NCI-H345 treated with DMSO at 0.1 percent for 48 hours (cell line): Measurements from ENCODE around the gene TBC1D12.

ENCODE experiments used
- DNase-seq: peaks from one replicate; lab custom pipeline; 2025; ENCODE audit not compliant: unreplicated experiment; lab: John Stamatoyannopoulos, UW

Gene TBC1D12

GRCh38 chr10:94405406-94405805 is 3.1 kb downstream of the TBC1D12 start:
- no peak for DNase-seq

GRCh38 chr10:94407668-94408067 is 5.3 kb downstream of the TBC1D12 start:
- DNase-seq, result no peak

DNA sequence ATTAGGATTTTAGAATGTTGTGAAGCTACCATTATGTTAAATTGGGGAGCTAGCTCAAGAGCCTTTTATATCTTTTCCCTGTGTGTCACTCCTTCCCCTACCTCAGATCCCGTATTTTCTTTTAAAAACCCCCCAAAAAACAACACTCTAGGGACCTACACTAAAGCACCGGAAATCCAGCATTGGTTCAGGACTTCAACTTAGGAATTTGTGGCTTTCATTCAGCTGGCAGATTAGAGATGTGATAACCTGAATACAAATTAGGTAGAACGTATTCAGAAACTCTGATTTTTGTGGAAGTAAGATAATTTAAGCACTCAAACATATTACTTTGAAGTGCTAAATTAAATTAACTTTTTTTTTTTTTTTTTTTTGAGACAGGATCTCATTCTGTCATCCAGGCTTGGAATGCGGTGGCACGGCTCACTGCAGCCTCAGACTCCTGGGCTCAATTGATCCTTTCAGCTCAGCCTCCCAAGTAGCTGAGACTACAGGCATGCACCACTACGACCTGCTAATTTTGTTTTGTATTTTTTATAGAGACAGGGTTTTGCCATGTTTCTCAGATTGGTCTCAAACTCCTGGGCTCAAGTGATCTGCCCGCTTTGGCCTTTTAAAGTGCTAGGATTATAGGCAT is 6.8 kb downstream of the TBC1D12 start:
- no peak for DNase-seq

- no peak for DNase-seq
Measured at GRCh38 chr10:94411304-94411703, 9.0 kb downstream of the TBC1D12 start.

- no peak for DNase-seq
Measured at GRCh38 chr10:94412449-94412848, 10.1 kb downstream of the TBC1D12 start.

GRCh38 chr10:94413361-94413760 is 11.0 kb downstream of the TBC1D12 start:
- no peak for DNase-seq

DNA sequence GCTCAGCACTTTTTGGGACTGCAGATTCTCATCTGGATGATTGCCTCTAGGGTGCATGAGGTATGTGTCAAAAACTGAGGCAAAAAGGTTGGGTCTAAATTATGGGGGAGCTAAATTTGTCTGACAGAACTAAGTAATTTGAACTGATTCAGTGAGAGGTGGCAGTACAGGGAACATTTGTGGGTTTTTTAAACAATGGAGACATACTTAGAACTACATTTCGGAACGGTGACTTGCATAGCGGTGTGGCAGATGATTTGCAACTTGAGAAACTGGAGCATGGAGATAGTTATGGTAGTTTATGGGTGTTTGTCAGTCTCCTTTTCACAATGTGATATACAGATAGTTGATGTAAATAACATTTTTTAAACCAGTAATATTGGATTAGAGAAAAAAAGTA is 14.6 kb downstream of the TBC1D12 start:
- DNase-seq, result no peak

- no peak for DNase-seq
Measured at GRCh38 chr10:94417321-94417720, 15.0 kb downstream of the TBC1D12 start.

GRCh38 chr10:94420516-94420915 is 18.2 kb downstream of the TBC1D12 start:
- DNase-seq, result no peak

- DNase-seq, result no peak
Measured at GRCh38 chr10:94420998-94421528, 18.7 kb downstream of the TBC1D12 start.

DNA sequence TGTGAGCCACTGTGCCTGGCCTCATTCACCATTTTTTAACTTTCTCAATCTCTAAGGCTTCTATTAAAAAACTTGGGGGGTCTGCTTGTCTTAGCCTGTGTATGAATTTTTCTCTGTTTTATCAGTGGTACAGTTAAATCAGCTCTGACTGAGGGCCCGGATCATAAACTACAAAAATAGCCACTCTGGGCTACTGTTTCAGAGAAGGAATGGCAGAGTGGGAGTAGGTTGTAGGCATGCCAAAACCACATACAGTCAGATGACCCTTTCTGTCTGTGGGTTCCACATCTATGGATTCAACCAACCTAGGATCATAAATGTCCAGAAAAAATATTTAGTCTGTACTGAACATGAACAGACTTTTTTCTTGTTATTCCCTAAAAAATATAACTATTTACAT is 21.3 kb downstream of the TBC1D12 start:
- no peak for DNase-seq

- DNase-seq, result no peak
Measured at GRCh38 chr10:94424714-94425337, 22.5 kb downstream of the TBC1D12 start.

GRCh38 chr10:94425942-94426341 is 23.6 kb downstream of the TBC1D12 start:
- DNase-seq, result no peak

GRCh38 chr10:94427166-94427565 is 24.8 kb downstream of the TBC1D12 start:
- no peak for DNase-seq

DNA sequence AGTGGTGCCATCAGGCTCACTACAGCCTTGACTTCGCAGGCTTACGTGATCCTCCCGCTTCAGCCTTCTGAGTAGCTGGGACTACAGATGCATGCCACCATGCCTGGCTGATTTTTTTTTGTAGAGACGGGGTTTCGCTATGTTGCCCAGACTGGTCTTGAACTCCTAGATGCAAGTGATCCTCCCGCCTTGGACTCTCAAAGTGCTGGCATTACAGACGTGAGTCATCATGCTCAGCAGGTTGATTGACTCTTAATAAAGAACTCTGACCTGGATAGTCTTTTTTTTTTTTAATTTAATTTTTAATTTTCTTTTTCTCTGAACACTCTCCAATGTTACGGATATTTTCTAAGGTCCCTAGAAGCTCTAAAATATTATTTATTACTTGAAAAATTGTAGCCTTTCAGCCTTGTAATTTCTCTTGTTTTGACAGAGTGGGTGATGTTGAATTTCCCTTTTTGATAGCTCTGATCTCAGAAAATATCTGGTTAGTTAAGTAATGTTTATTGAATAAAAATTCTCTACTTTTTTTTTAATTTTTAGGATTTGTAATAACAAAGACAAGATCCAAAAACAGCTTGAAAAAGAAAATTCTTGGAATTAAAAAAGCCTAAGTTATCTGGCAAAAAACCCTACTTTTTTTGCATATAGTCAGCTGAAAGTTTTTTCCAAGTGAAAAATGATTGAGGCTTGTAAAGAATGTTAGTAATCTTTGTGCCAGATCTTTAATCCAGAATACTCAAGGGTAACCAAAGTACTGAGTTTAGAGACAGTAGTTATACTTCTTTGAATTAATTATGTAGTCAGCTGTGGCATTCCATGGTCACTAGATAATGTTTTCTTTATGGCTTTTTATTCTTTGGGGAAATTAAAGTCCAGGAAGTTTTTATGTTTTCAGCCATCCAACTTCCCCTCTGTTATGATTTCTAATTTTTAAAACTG is 26.7 kb downstream of the TBC1D12 start:
- no peak for DNase-seq

GRCh38 chr10:94430701-94431100 is 28.4 kb downstream of the TBC1D12 start:
- no peak for DNase-seq

DNA sequence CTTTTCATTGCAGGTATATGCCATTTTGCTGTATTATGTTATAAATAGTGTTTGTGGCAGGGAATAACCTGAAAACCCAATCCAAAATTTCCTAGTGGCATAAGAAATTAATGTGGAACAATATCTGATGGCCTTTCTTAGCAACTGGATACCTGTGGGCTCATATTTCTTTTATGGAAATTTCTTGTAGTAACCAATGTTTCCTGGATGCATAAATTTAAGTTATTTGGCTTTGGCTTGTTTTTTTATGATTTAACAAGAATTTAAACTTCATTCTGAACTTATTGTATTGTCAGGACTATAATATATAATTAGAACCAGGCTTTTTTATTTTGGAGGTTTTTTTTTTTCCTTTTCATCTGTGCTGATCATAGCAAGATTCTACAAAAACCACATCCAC is 30.1 kb downstream of the TBC1D12 start:
- DNase-seq, result no peak

GRCh38 chr10:94439275-94439861 is 37.0 kb downstream of the TBC1D12 start:
- DNase-seq, result no peak

DNA sequence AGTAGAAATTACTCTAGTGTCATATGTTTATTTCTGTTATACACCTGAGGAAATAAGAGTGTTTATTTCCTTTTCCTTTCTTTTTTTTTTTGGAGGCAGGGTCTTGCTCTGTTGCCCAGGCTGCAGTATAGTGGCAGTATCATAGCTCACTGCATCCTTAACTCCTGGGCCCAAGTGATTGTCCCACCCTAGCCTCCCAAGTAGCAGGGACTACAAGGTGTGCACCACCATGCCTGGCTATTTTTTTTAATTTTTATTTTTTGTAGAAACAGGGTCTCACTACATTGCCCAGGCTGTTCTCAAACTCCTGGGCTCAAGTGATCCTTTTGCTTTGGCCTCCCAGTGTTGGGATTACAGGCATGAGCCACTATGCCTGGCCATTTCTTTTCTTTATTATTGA is 37.8 kb downstream of the TBC1D12 start:
- DNase-seq, result no peak

DNA sequence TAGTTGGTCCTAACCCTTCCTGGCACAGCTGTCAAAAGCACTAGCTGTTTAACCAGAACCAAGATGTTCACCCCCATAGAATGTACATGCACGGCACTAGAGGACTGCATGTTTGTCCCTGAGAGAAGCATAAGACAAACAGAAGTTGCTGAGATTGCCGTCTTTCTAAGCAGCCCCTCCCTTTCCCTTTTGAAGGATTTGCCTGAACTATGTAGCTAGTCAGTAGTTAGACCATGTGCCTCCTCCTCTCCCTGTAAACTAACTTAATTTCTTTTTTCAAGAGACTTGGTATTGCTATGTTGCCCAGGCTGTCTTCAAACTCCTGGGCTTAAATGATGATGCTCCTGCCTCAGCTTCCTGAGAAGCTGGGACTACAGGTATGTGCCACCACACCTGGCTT is 40.7 kb downstream of the TBC1D12 start:
- no peak for DNase-seq

- no peak for DNase-seq
Measured at GRCh38 chr10:94443549-94443948, 41.2 kb downstream of the TBC1D12 start.
